Neural crest cell (in vitro differentiated cells): ENCODE results near the gene PSMD12. TPM values are rescaled to one million over a fixed set of nuclear protein-coding genes. Genes with fewer than 3 reads are reported as not detected.
"Not testable (repeated sequence)": the region's sequence is repeated elsewhere in the genome, so short reads cannot be mapped to it uniquely, and the experiment has no call there.

ENCODE experiments used
- DNase-seq: peaks from one replicate; pipeline ENCODE4 v3.0.0; 2021; ENCODE audit warnings: low read depth, mixed read lengths, low spot score
- H3K27ac Mint-ChIP-seq: one replicate; pipeline ENCODE4 v1.8.0; 2021; ENCODE audit warnings: mild to moderate bottlenecking, mixed read lengths; ENCODE audit not compliant: unreplicated experiment
- H3K27me3 Mint-ChIP-seq: 2 replicates; pipeline ENCODE4 v1.8.0; 2021; ENCODE audit warnings: low read depth, mild to moderate bottlenecking, mixed read lengths
- H3K36me3 Mint-ChIP-seq: 2 replicates; pipeline ENCODE4 v1.8.0; 2021; ENCODE audit warnings: low read depth, mild to moderate bottlenecking, mixed read lengths
- H3K4me1 Mint-ChIP-seq: 2 replicates; pipeline ENCODE4 v1.8.0; 2021; ENCODE audit warnings: mixed read lengths
- H3K4me3 Mint-ChIP-seq: one replicate; pipeline ENCODE4 v1.8.0; 2021; ENCODE audit warnings: mild to moderate bottlenecking, mixed read lengths
- H3K9me3 Mint-ChIP-seq: 2 replicates; pipeline ENCODE4 v1.8.0; 2021; ENCODE audit warnings: mixed read lengths
- total RNA-seq: library from RNA; stranded (reverse); gene quantifications from 2 replicates; pipeline ENCODE4 v1.2.1, GENCODE V29; 2021
- TF ChIP-seq, protein P1 (sequence below): fragments of 200-600 bp; sonication (generic); conservative IDR thresholded peaks from 2 replicates; pipeline ENCODE4 v1.5.0; 2021; ENCODE audit warnings: antibody characterized with exemption, mild to moderate bottlenecking

Gene PSMD12
- total RNA-seq, 1 donor from 2014 or later = 54.7 TPM

DNA sequence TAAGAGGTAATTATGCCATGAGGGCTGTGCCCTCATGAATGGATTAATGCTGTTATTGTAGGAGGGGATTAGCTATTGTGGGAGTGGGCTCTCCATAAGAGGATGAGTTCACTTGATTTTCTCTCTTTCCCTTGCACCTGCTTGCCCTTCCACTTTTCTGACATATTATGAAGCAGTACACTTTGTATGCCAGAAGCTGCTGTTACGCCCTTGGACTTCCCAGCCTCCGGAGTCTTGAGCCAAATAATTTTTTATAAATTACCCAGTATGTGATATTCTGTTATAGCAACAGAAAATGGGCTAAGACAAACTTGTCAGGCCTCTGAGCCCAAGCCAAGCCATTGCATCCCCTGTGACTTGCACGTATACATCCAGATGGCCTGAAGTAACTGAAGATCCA, 38.4 kb downstream of the PSMD12 start:
- H3K36me3 Mint-ChIP-seq = no peaks in the 10 kb centered on the region
- H3K4me1 Mint-ChIP-seq = peaks cover 4% of the 10 kb centered on the region
- no peak overlapping the region for H3K4me3 Mint-ChIP-seq
- H3K9me3 Mint-ChIP-seq = peaks cover 6% of the 10 kb centered on the region
- no peak for DNase-seq
- H3K27ac Mint-ChIP-seq = no peak overlapping the region
- H3K27me3 Mint-ChIP-seq = no peaks in the 10 kb centered on the region
- TF ChIP-seq, protein P1, sequence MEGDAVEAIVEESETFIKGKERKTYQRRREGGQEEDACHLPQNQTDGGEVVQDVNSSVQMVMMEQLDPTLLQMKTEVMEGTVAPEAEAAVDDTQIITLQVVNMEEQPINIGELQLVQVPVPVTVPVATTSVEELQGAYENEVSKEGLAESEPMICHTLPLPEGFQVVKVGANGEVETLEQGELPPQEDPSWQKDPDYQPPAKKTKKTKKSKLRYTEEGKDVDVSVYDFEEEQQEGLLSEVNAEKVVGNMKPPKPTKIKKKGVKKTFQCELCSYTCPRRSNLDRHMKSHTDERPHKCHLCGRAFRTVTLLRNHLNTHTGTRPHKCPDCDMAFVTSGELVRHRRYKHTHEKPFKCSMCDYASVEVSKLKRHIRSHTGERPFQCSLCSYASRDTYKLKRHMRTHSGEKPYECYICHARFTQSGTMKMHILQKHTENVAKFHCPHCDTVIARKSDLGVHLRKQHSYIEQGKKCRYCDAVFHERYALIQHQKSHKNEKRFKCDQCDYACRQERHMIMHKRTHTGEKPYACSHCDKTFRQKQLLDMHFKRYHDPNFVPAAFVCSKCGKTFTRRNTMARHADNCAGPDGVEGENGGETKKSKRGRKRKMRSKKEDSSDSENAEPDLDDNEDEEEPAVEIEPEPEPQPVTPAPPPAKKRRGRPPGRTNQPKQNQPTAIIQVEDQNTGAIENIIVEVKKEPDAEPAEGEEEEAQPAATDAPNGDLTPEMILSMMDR = no peak

DNA sequence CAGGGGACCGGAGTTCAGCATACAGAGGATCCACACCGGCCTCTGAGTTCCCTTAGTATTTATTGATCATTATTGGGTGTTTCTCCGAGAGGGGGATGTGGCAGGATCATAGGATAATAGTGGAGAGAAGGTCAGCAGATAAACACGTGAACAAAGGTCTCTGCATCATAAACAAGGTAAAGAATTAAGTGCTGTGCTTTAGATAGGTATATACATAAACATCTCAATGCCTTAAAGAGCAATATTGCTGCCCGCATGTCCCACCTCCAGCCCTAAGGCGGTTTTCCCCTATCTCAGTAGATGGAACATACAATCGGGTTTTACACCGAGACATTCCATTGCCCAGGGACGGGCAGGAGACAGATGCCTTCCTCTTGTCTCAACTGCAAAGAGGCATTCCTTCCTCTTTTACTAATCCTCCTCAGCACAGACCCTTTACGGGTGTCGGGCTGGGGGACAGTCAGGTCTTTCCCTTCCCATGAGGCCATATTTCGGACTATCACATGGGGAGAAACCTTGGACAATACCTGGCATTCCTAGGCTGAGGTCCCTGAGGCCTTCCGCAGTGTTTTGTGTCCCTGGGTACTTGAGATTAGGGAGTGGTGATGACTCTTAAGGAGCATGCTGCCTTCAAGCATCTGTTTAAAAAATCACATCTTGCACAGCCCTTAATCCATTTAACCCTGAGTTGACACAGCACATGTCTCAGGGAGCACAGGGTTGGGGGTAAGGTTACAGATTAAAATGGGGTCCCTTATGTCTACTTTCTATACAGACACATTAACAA, 39.2 kb downstream of the PSMD12 start:
- H3K9me3 Mint-ChIP-seq = not testable (repeated sequence)

DNA sequence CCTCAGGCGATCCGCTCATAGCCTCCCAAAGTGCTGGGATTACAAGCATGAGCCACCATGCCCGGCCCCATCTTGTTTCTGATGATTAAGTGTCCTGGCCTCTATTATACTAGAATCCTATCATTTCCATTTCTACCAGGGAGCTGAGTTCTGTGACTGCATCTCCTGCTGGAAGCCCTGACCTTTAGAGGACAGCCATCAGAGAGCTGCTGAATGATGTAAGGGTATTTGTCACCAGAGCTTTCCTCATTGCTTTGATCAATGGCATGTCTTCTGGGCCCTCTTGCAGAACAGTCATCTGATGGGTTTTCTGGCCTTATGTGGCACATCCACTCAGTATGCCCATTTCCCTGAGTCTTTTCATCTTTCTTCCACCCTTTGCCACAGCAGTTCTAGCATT, 39.9 kb downstream of the PSMD12 start:
- H3K36me3 Mint-ChIP-seq = no peaks in the 10 kb centered on the region
- TF ChIP-seq, protein P1 = no peak
- H3K9me3 Mint-ChIP-seq = peaks cover 6% of the 10 kb centered on the region
- H3K27ac Mint-ChIP-seq = no peak overlapping the region
- no peak overlapping the region for H3K4me3 Mint-ChIP-seq
- H3K4me1 Mint-ChIP-seq = peaks cover 4% of the 10 kb centered on the region
- no peaks in the 10 kb centered on the region for H3K27me3 Mint-ChIP-seq
- no peak for DNase-seq

More for the DNA sequence above, 39.2 kb downstream of the PSMD12 start:
- not testable (repeated sequence) for H3K27me3 Mint-ChIP-seq, H3K27ac Mint-ChIP-seq, H3K4me3 Mint-ChIP-seq, H3K4me1 Mint-ChIP-seq, H3K36me3 Mint-ChIP-seq, DNase-seq

DNA sequence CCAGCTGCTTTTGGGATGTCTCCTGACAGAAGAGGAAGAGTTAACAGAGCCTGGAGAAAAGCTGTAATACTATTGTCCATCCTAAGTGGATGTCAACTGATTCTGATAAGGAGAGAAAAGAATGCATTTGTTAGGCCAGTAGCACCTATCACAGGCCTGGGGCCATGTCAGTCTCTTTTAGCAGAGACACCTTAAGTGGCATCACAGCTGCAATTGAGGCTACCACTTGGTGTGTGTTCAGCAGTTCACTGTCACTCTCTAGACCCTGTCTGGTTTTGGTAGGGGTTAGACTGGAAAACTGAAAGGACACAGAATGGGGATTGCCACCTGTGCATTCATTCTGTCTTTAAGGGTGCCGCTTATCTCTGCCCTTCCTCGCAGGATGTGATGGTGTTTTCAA, 42.0 kb downstream of the PSMD12 start:
- no peaks in the 10 kb centered on the region for H3K36me3 Mint-ChIP-seq
- no peak overlapping the region for H3K27ac Mint-ChIP-seq
- DNase-seq = no peak
- no peaks in the 10 kb centered on the region for H3K4me1 Mint-ChIP-seq
- TF ChIP-seq, protein P1 = no peak
- peaks cover 6% of the 10 kb centered on the region for H3K9me3 Mint-ChIP-seq
- no peaks in the 10 kb centered on the region for H3K27me3 Mint-ChIP-seq
- no peak overlapping the region for H3K4me3 Mint-ChIP-seq

DNA sequence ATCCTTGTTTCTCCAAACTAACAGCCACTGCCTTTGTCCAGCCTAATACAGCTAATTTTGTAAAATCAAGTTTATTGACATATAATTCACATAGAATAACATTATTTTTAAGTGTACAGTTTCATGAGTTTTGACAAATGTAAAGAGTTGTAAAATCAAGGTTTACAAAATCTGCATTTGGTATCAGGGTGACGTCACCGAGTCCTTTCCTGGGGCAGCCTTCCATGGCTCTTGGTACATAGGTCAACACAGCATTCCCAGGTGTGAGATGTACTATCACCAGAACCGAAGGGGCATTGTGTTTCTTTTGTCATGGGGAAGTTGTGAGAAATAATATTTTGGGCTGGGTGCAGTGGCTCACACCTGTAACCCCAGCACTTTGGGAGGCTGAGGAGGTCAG, 42.9 kb downstream of the PSMD12 start:
- no peak overlapping the region for H3K4me3 Mint-ChIP-seq

More for the DNA sequence above, 42.9 kb downstream of the PSMD12 start:
- peaks cover 4% of the 10 kb centered on the region for H3K9me3 Mint-ChIP-seq
- no peaks in the 10 kb centered on the region for H3K4me1 Mint-ChIP-seq
- H3K27ac Mint-ChIP-seq = no peak overlapping the region
- no peaks in the 10 kb centered on the region for H3K27me3 Mint-ChIP-seq
- no peaks in the 10 kb centered on the region for H3K36me3 Mint-ChIP-seq
- DNase-seq = no peak
- TF ChIP-seq, protein P1 = no peak
